Measurements from ENCODE around the gene MOGAT3. TPM values are rescaled to one million over a fixed set of nuclear protein-coding genes. Genes with fewer than 3 reads are reported as not detected.

The MOGAT3 gene, protein sequence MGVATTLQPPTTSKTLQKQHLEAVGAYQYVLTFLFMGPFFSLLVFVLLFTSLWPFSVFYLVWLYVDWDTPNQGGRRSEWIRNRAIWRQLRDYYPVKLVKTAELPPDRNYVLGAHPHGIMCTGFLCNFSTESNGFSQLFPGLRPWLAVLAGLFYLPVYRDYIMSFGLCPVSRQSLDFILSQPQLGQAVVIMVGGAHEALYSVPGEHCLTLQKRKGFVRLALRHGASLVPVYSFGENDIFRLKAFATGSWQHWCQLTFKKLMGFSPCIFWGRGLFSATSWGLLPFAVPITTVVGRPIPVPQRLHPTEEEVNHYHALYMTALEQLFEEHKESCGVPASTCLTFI
- total RNA-seq (2014; rRNA removed; shearing (Covaris generic)) = not detected in 2 replicates
- not detected in 2 replicates for polyA plus RNA-seq (2014; cell fraction: nucleus; rRNA removed)

DNA sequence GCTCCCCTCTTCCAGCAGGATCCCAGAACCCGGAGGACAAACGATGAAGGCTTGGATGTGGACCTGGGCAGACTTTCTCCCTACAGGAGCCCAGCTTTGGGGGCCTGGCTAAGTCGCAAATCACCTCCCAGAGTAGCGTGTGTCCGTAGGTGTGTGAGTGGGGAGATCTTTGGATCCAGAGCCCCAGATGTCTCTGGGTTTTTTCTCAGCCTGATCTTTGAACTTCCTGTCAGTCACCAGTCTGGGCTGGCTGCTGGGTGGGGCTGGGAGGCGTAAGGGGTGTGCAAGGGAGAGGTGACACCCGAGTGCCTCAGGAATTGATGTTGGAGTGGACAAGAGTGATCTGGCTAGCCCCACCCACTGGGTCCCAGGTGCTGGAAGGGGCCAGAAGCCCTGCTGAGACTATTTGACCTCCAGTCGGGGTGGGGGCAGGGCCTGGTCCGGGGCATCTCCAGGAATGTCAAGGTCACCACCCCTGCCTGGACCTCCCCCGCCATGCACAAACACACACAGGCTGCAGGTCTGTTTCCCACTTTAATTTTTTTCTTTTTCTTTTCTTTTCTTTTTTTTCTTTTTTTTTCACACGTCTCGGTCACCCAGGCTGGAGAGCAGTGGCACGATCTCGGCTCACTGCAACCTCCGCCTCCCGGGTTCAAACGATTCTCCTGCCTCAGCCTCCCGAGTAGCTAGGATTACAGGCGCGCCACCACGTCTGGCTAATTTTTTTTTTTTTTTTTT lies at the start of gene MOGAT3:
Gene MOGAT3, minus strand, starts transcription at position 175 of the 738 bp plus-strand sequence. CDS start 182 bp downstream, outside the sequence.
- no peak for DNase-seq (ENCODE audit: extremely low read depth, low read depth)

DNA sequence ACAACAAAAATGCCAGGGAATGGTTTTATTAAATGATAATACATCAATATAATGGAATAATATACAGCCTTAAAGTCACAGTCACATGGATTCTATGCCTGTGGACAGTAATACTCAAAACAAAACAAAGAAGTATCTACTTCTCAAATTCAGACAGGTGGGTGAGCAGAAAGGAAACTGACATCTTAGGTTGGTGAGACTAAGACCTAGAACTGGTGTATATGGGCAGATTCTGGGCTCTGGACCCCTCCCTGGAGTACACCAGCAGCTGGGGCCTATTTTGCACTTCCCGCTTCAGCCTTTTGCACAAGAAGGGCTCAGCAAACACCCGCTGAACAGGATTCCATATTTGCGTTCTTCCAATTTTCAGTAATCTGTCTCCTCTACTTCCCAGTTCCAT lies 49.5 kb upstream of the MOGAT3 start:
- DNase-seq (ENCODE audit: extremely low read depth, low read depth) = no peak

DNA sequence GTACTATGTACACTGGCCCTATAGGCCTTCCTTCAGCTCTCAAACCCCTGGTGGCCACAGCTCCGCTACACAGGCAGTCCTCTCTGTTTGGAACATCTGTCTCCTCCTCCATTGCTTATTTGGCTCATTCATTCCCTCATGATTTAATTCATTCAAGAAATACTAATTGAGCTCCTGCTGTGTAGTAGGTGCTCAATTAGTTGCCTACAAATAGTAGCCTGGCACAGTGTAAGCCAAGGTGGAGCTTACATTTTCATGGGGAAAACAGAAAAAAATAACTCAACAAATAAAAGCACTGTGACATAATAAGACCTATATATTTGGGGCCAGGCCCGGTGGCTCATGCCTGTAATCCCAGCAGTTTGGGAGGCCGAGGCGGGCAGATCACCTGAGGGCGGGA lies 47.4 kb upstream of the MOGAT3 start:
- DNase-seq (ENCODE audit: extremely low read depth, low read depth) = no peak

DNA sequence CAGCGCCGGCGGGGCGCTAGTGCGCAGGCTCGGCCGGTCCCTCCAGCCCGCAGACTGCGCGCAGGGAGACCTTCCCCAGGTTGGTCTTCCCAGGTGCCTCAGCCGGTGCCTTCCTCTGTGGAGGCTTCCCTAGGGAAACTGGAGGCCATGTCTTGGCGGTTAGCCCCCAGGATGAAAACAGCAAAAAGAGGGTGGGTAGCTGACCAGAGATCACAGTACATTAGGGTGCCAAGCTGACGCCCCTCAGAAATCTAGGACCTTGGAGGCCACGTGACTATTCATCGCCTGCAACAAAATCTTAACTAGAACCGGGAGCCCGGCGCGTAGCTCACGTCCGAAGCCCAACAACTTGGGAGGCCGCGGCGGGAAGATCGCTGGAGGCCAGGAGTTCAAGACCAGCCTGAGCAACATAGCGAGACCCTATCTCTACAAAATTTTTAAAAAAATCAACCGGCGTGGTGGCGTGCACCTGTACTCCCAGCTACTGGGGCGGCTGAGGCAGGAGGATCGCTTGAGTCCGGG lies 44.4 kb upstream of the MOGAT3 start:
- no peak for DNase-seq (ENCODE audit: extremely low read depth, low read depth)

DNA sequence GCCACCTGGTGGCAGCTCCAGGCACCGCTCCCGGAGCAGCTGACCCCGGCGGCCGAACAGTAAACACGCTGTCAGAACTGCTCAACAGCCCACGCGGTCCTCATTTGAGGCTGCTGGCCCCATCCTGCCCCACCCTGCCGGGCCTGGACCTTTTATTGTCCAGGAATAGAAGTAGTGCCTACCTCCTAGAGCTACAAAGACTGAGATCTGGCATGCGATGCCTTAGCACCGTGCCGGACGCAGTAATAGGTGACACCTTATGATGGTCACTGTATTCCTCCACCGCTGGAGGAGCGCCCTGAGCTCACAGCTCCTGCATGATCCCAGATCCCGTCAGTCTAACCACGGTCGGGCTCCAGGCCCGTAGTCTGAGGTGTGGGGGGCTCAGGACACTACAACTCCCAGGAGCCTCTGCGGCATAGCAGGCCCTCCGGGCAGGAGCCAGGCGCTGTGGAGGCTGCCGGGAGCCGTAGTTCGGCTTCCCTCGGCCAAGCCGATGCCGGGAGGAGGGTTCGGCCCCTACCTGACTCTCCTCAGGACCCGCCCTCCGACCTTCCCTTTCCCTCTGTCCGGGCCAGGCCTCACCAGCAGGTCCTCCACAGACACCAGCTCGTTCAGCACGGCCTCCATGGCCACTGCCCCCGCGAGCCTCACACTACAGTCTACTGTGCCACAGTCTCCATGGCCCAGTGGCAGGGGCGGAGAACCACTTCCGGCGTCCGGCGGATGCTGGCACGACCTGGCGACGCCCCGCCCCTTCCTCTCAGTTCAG lies 43.7 kb upstream of the MOGAT3 start, which contains the start of gene FIS1:
Gene FIS1, minus strand, starts transcription at position 707 of the 772 bp plus-strand sequence. Its CDS starts 77 bp downstream, at position 630.
- DNase-seq (ENCODE audit: extremely low read depth, low read depth) = peak; percentile 89

DNA sequence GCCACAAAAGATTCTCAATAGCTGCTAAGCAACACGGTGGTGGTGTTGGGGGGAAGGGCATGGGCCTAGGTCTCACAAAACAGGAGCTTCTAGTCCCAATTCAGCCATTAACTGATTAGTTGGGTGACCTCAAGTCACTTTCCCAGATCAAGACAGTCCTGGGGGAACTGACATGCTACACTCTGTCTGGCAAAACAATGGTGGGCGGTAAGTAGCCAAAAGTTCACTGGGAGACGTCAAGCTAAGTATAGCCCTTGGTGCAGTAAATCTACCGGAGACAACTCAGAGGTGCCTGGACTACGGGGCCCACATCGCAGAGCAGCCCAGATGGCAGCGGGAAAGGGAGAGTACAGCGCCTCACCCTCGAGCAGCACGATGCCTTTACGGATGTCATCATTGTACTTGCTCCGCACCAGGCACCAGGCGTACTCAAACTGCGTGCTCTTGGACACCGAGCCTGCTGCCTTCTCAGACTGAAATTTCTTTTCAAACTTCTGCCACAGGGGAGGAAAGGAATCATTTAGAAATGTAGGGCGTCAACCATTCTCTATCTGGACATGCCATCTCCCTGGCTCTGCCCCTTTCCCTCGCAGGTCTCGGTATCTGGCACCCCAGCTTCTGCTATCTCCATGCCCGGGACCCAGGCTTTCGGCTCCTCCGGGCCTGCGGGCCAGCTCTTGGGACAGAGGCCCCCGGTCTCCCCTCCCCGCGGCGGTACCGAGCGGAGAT lies 43.0 kb upstream of the MOGAT3 start:
- DNase-seq (ENCODE audit: extremely low read depth, low read depth) = no peak

DNA sequence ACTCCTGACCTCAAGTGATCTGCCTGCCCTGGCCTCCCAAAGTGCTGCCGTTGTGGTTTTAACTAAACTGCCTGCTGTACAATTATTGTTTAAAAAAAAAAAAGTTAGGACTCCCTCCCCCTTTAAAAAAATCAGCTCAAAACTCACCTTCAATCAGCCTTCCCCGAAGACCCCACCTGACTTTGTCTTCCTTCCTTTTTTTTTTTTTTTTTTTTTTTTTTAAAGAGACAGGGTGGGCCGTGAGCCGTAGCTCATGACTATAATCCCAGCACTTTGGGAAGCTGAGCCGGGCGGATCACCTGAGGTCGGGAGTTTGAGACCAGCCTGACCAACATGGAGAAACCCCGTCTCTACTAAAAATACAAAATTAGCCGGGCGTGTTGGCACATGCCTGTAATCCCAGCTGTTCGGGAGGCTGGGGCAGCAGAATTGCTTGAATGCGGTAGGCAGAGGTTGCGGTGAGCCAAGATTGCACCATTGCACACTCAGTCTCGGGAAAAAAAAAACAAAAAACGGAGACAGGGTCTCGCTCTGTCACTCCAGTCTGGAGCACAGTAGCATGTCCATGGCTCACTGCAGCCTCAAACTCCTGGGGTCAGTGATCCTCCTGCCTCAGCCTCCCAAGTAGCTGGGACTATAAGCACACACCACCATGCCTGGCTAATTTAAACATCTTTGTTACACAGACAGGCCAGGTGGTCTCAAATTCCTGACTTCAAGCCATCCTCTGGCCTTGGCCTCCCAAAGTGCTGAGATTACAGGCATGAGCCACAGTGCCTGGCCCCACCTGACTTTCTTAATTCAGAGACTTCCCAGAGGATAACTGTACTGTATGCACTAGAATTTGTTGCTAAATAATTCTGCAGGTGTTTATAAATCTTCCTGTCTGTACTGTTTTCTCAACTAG lies 40.9 kb upstream of the MOGAT3 start:
- no peak for DNase-seq (ENCODE audit: extremely low read depth, low read depth)

DNA sequence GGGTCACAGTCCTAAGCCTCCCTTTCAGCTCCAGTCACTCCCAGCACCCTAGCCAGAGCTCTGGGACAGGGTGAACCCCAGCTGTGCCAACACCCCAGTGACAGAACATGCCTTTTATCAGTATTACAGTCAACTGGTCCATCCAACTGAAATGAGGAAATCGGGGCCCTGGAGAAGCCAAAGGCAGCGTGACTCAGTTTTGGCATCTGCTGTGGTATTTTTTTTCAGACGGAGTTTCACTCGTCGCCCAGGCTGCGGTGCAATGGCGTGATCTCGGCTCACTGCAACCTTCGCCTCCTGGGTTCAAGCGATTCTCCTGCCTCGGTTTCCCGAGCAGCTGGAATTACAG lies 40.2 kb upstream of the MOGAT3 start:
- no peak for DNase-seq (ENCODE audit: extremely low read depth, low read depth)

DNA sequence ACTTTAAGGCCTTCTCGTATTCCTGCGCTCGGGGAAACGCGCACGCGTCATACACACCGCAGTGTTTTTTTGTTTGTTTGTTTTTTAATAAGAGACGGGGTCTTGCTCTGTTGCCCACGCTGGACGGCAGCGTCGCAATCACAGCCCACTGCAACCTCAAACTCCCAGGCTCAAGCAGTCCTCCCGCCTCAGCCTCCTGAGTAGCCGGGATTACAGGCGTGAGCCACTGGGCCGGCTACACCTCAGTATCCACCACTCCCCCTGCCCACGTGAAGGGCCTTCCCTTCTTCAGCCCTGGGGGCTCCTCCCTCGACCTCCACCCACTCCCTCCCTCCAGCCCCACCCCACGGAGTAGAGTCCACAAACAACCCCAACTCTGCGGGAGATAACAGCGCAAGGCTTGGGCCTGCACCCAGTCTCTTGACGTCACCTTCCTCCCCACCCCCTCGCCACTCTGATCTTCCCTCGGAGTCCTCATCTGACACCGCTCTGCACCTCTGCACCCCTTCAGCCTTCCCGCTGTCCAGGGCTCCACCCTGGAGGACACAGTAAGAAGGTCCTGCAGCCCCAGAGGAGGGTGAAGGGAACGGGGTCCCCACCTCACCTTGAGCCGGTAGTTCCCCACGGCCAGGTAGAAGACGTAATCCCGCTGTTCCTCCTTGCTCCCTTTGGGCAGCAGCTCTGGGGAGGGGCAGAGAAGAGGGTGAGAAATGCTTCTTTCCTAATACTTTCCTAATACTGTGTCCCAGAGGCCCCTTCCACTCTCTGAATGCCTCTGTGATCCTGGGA lies 39.6 kb upstream of the MOGAT3 start:
- DNase-seq (ENCODE audit: extremely low read depth, low read depth) = no peak

DNA sequence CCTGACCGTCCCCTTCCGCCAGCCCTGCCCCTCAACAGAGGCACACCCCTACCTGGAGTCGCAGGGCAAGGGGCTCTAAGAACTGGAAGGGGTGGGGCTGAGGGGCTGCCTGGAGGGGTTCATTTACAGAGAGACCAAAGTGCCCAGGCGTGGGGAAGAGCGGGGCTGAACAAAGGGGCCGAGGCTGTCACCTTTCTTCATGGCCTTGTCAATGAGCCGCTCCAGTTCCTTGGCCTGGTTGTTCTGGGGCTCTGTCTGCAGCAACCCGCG lies 39.0 kb upstream of the MOGAT3 start:
- DNase-seq (ENCODE audit: extremely low read depth, low read depth) = no peak

DNA sequence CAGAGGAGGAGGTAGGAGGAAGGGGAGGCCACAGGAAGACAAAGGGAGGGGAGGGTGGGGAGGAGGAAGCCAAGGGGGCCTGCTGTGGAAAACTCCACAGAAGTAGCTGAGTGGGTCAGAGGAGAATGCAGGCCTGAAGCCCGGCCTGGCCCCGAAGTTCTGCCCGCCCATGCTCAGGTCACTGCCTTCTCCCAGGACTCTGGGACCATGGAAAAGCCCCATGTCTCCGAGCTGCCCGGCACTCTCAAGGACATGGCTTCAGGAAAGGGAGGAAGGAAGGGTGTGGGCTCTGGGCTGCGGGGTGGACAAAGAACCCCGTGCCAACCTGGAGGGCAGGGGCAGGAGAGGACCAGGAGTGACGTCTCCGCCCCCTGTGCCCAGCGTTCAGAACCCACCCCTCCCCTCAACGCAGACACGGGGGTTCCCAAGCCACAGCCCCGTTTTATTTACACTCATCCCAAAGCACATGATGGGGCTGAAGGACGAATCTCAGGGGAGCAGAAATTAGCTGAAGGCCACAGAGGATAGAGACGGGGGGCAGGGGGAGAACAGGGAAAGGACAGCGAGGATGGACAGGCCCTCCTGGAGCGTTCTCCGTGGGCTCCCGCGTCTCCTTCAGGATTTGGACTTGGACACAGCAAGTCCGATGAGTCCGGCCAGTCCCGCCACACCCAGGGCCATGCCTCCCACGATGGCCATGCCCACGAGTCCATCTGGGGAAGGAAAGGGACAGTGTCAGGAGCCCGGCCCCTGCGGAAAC lies 38.5 kb upstream of the MOGAT3 start:
- no peak for DNase-seq (ENCODE audit: extremely low read depth, low read depth)

DNA sequence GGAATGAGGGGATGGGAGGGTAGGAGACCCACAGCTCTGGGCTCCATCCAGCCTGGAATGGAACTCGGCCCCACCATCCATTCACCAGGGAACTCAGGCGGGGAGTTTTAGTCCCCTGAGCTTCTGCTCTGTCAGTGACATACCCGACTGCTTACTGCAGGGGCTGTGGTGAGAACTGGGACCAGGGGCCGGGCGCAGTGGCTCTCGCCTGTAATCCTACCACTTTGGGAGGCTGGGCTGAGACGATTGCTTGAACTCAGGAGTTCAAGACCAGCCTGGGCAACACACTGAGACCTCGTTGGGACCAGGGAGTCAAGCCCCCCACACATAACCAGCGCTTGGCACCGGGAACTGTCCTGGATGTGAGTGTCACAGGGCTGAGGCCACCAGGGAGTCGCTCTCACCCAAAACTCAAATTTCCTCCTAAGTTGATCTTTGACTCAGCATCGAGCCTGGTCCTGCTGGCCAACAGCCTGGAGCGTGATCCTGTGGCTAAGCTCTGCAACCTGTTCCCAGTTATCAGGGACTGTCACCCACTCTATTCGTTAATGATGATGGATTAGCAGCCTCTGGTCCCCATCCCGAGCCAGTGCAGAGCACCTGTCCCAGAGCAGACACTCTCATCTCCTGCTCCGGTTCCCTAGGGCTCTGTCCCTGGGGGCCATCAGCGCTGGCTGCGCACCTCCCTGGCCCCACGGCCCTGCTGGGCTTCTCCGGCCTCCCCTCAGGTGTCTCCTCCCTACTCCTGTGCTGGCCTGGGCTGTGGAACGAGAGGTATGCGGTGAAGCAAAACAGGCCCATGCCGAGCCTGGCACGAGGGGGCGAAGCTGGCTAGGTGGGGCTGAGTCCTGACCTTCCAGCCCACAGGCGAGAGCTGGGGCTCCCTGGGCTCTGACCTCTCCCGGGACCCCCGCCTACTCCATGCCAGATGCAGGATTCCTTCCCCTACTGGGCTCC lies 37.7 kb upstream of the MOGAT3 start:
- no peak for DNase-seq (ENCODE audit: extremely low read depth, low read depth)

DNA sequence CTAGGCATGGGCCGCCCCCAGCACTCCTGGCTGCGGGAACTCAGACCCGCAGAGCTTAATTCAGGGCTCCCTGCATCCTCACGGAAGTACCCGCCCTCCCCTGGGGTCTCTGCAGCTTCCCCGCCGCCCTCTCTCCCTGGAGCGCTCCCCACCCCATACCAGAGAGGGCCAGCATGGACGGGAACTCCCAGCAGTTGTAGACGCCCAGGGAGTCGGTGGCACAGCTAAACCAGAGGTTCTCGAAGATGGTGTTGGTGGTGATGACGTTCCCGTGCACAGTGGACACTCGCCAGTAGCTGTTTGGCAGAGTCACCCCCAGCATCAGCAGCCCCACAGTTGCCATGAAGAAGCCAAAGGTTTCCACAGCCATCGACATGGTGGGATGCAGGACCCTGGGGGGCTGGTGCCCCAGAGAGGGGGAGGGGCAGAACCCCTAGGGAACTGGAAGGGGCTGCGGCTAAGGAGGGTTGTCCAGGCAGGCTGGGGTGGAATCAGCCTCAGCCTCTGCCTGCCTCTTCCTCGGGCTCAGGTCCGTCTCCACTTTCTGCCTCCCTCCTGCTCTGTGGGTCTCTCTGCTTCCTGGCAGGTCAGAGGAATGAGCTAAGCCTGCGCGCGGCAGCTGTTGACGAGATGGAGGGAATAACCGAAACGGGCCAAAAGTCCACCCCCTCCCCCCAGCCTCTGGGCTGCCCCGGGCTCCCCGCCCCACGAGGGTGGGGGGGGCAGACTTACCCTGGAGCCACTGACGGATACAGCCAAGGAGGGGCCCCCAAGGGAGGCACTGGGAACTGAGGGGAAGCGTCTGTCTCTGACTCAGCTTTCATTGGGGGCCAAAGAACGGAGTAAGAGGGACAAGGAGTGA lies 36.6 kb upstream of the MOGAT3 start, which contains the start of gene CLDN15:
Gene CLDN15, minus strand, starts transcription at position 597 of the 862 bp plus-strand sequence. Its CDS starts 221 bp downstream, at position 376.
- DNase-seq (ENCODE audit: extremely low read depth, low read depth) = no peak

DNA sequence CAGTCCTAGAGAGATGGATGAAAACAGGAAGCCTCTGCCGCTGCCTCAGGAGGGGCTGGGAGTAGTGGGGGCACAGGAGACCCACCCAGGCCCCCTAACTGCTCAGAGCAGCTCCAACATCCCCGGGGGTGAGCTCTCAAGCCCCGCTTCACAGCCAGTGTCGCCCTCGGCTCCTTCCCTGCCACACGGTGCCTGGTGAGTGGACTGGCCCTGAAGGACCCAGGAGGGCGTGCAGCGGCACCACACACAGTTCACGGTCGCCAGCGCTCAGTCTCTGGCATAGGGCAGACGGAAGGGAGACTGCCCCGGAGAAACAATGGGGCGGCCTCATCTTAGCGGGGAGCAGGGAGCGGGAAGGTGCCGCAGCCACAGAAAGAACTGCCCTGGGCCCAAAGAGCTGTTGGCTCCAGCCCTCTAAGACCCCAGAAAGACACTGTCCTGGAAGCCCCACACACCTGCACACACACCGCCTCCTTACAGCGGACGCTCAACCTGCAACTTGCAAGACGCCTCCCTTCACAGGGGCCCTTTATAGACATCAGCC lies 35.5 kb upstream of the MOGAT3 start:
- DNase-seq (ENCODE audit: extremely low read depth, low read depth) = no peak

DNA sequence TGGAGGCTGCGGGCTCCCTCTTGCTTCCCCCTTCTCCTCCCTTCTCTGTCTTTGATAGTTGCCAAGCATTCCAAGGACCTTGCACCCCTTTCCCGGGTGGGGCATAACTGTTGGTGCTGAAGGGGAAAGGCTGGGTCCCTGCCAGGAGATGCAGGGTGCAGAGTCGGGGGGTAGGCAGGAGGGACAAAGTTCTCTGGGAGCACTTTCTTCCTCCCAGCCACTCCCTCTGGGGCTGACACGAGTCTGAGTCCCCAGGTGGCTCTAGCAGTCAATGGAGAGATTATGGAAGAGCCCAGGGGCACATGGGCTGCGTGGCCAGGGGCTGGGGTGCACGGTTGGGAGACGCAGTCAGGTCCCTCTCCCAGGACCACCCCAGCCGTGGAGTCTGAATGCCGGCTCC lies 34.7 kb upstream of the MOGAT3 start:
- DNase-seq (ENCODE audit: extremely low read depth, low read depth) = no peak

Data from NCI-H460 (cell line).